Fibroblast of the aortic adventitia (primary cell): ENCODE results near the gene TMEM209. TPM values are rescaled to one million over a fixed set of nuclear protein-coding genes. Genes with fewer than 3 reads are reported as not detected.

Experiments
- DNase-seq: peaks from one replicate; pipeline ENCODE4 v3.0.0-alpha.2; 2010; ENCODE audit warnings: low read depth
- H3K4me3 ChIP-seq: 2 replicates; pipeline ENCODE4 v1.5.1; 2011; ENCODE audit warnings: low read depth, mild to moderate bottlenecking, control low read depth, low read length, moderate library complexity
- CTCF ChIP-seq: IDR thresholded peaks from 2 replicates; pipeline ENCODE4 v1.5.1; 2011; ENCODE audit warnings: mild to moderate bottlenecking, low read length, control low read depth, inconsistent platforms; ENCODE audit not compliant: insufficient read depth
- total RNA-seq: library from RNA; depleted of rRNA; stranded (reverse); fragments of >200 nt; gene quantifications from 2 replicates; pipeline ENCODE4 v1.2.3, GENCODE V29; 2012; ENCODE audit warnings: low replicate concordance

Gene TMEM209
- total RNA-seq, 1 donor: 33.4 TPM

- H3K4me3 ChIP-seq: no peak overlapping the region
- no peak for TF ChIP-seq CTCF
- no peak for DNase-seq
These were observed 44.8 kb downstream of the TMEM209 start for GRCh38 chr7:130160455-130160854.

GRCh38 chr7:130160023-130160422 lies 45.2 kb downstream of the TMEM209 start:
- H3K4me3 ChIP-seq: no peak overlapping the region
- no peak for TF ChIP-seq CTCF
- no peak for DNase-seq

- H3K4me3 ChIP-seq: no peak overlapping the region
- no peak for DNase-seq
- no peak for TF ChIP-seq CTCF
These were observed 47.5 kb downstream of the TMEM209 start for GRCh38 chr7:130157700-130158099.

- no peak overlapping the region for H3K4me3 ChIP-seq
- DNase-seq: no peak
- no peak for TF ChIP-seq CTCF
These were observed 49.1 kb downstream of the TMEM209 start for GRCh38 chr7:130156140-130156539.

GRCh38 chr7:130154501-130155317 lies 50.5 kb downstream of the TMEM209 start:
- H3K4me3 ChIP-seq: no peak overlapping the region
- DNase-seq: no peak
- no peak for TF ChIP-seq CTCF

GRCh38 chr7:130154131-130154500 lies 51.1 kb downstream of the TMEM209 start:
- no peak for TF ChIP-seq CTCF
- DNase-seq: no peak
- H3K4me3 ChIP-seq: no peak overlapping the region

- no peak overlapping the region for H3K4me3 ChIP-seq
- no peak for TF ChIP-seq CTCF
- no peak for DNase-seq
These were observed 51.8 kb downstream of the TMEM209 start for GRCh38 chr7:130153211-130153908.
